GM12864 (cell line): ENCODE results near the gene BPTF.

Experiments used
- DNase-seq: peaks from one replicate; pipeline ENCODE4 v3.0.0-alpha.2; 2011; ENCODE audit warnings: low read depth
- H3K4me3 ChIP-seq: 2 replicates; pipeline ENCODE4 v1.5.1; 2011; ENCODE audit warnings: mild to moderate bottlenecking, low read depth, low read length, control low read depth
- TF ChIP-seq, protein P1 (sequence below): IDR thresholded peaks from 2 replicates; pipeline ENCODE4 v1.5.1; 2011; ENCODE audit warnings: low read depth, mild to moderate bottlenecking, moderate library complexity, low read length, control low read depth, inconsistent platforms; ENCODE audit errors: missing control alignments

BPTF gene

GRCh38 chr17:67865438-67865837, 40.1 kb downstream of the BPTF start:
- DNase-seq = no peak
- no peak overlapping the region for H3K4me3 ChIP-seq
- TF ChIP-seq, protein P1, sequence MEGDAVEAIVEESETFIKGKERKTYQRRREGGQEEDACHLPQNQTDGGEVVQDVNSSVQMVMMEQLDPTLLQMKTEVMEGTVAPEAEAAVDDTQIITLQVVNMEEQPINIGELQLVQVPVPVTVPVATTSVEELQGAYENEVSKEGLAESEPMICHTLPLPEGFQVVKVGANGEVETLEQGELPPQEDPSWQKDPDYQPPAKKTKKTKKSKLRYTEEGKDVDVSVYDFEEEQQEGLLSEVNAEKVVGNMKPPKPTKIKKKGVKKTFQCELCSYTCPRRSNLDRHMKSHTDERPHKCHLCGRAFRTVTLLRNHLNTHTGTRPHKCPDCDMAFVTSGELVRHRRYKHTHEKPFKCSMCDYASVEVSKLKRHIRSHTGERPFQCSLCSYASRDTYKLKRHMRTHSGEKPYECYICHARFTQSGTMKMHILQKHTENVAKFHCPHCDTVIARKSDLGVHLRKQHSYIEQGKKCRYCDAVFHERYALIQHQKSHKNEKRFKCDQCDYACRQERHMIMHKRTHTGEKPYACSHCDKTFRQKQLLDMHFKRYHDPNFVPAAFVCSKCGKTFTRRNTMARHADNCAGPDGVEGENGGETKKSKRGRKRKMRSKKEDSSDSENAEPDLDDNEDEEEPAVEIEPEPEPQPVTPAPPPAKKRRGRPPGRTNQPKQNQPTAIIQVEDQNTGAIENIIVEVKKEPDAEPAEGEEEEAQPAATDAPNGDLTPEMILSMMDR = no peak

GRCh38 chr17:67867591-67867990, 42.3 kb downstream of the BPTF start:
- DNase-seq = no peak
- no peak overlapping the region for H3K4me3 ChIP-seq
- TF ChIP-seq, protein P1 = no peak

DNA sequence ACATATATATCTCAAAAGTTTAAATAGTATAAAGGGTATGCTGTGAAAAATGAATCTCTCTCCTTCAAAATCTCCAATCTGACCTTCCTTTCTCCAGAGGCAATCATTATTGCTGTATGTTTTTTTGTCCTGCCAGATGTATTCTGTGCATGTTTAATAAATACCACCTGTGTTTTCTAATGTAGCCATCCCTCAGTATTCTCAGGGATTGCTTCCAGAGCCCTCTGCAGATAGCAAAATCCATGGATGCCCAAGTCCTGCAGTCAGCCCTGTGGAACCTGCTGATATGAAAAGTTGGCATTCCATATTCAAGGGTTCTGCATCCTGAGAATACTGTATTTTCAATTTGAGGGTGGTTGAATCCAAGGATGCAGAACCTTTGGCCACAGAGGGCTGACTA, 42.9 kb downstream of the BPTF start:
- DNase-seq = no peak
- H3K4me3 ChIP-seq = no peak overlapping the region
- TF ChIP-seq, protein P1 = no peak

DNA sequence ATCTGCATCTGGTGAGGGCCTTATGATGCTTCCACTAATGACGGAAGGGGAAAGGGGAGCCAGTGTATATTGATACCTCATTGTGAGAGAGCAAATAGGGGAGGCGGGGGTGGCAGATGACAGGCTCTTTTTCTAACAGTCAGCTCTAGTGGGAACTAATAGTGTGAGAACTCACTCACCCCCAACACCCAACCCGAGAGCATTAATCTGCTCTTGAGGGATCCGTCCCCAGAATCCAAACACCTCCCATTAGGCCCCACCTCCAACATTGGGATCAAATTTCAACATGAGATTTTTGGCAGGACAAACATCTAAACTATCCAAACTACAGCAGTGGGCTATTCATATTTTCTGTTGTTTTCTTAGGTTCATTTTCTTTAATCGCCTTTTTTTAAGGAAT, 54.4 kb downstream of the BPTF start:
- TF ChIP-seq, protein P1 = no peak
- no peak overlapping the region for H3K4me3 ChIP-seq
- no peak for DNase-seq

DNA sequence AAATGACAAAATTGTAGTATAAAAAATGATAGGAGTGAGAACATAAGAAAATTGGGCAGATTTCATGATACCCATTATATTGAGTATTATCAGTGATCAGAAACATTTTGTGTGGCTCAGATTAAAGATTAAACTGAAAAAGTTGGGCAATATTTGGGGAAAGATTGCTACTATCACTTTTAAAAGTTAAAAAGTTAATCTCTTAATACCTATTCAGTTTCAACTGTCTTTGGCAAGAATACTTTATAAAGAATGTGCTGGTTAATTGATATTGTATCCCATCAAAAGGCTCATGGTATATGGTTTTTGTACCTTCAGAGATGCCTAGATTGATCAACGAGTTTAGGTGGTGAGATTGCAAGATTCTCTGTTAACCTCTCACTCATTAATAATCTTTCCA, 55.8 kb downstream of the BPTF start:
- no peak overlapping the region for H3K4me3 ChIP-seq
- TF ChIP-seq, protein P1 = no peak
- no peak for DNase-seq

DNA sequence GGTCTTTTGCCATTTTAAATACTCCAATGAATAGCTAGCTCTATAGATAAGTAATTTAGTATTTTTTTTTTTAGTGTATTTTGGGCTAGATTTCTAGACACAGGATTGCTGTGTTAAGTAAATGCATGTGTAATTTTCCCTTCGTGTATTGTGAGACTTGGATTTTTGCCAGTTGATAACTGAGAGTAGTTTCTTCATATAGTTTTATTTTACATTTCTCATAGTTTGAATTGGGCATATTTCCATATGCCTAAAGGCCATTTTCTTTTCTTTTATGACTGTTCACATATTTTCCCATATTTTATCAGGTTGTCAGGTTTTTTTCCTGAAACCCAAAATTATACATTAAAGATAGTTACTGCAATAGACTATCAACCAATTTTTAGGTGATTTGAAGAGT, 59.4 kb downstream of the BPTF start:
- TF ChIP-seq, protein P1 = no peak
- H3K4me3 ChIP-seq = no peak overlapping the region
- no peak for DNase-seq

DNA sequence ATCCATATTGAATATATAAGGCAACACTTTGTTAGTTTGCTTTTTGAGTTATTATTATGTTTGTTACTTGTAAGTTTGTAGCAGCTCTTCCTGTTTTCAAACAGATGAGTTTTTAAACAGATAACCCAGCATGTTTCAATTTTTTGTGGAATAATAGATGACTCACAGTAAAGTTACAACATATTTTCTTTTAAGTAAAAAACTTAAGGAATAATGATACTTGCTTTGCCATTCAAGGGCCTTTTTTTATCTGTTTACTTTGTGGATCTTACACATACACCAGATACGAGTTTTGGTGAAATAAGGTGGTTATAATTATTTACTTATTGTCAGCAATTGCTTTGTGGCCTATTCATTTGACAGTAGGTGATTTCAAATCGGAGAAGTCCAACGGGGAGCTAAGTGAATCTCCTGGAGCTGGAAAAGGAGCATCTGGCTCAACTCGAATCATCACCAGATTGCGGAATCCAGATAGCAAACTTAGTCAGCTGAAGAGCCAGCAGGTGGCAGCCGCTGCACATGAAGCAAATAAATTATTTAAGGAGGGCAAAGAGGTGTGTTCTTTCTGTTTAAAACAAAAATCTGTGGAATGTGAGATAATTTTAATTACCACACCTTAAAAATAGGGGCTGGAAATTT, 66.3 kb downstream of the BPTF start:
- no peak overlapping the region for H3K4me3 ChIP-seq
- TF ChIP-seq, protein P1 = no peak
- no peak for DNase-seq
